Measurements from ENCODE around the gene CBLN1. TPM values are rescaled to one million over a fixed set of nuclear protein-coding genes. Genes with fewer than 3 reads are reported as not detected.
"Not testable (repeated sequence)": the region's sequence is repeated elsewhere in the genome, so short reads cannot be mapped to it uniquely, and the experiment has no call there.

The CBLN1 gene
- polyA plus RNA-seq, 10 donors, result 0.18 to 2.2 (median 0.83) TPM; not detected in 1

GRCh38 chr16:49277766-49278566, 3.7 kb downstream of the CBLN1 start:
- no peak for DNase-seq

DNA sequence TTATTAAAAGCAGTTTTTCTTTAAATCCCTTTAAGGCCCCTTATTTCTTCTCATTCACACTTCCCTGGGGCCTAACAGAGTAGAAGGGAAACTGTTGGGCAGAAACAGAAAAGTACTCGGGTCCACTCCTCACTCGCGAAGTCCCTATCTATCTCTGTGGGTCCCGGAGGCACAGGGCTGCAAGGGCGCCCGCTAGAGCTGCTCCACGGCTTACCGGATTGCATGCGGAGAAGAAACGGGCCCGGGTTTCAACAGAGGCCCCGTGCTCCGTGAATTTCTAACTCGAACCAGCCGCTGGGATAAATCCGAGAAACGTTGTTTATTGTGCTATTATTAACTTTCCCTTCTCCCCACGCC, 4.3 kb downstream of the CBLN1 start:
- DNase-seq, result no peak

- DNase-seq, result no peak
These were observed 4.8 kb downstream of the CBLN1 start for GRCh38 chr16:49276646-49277385.

- no peak for DNase-seq
These were observed 5.8 kb downstream of the CBLN1 start for GRCh38 chr16:49275870-49276269.

DNA sequence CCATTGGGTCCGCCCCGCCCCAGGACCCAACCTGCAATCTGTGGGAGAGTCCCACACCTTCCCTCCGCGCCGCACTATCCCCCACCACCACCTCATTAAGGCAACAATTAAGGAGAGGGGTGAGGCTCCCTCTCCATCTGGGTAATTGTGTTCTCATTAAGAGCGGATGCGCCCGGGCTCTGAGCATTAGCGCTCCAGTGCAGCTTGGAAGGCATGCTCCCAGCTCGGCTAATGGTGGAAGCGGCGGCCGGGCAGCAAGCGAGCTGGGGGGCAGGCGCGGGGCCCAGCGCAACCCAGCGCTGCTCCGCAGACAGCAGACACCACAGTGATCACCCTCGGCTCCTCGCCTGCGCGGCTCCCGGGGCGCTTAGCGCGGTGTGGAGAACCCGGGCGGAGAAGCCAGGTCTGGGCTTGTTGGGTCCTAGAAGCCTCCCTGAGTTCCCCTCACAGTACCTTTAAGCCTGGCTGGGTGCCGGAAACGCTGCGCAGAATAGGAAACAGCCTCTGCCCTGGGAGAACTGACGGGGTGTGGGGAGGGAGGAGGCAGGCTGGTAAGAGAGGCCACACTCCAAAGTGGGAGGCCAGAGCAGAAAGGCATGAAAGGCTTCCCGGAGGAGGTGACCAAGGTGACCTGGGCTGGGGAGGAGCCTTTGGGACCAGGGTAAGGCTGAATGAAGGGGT, 6.4 kb downstream of the CBLN1 start:
- no peak for DNase-seq

DNA sequence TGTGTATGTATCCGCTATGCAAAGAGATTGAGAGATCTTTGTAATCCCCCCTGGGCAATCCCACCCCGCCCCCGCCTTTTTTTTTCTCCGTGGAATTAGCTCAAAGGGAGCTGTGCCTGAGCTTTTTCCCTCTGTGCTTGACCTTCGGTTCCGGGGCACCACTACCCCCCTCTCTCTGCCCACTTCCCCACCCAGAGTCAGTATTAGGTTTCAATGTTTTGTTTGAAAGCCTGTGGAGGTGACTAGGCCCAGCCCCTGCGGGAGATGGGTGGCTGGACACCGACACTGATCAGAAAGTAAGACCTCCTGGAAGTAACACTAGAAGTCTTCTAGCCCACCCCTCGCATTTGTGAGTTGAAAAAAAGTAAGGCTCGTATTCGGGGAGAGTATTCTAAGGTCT, 7.0 kb downstream of the CBLN1 start:
- DNase-seq, result no peak

- DNase-seq, result no peak
These were observed 7.9 kb downstream of the CBLN1 start for GRCh38 chr16:49273771-49274170.

GRCh38 chr16:49271363-49271762, 10.3 kb downstream of the CBLN1 start:
- DNase-seq, result no peak

- no peak for DNase-seq
These were observed 12.4 kb downstream of the CBLN1 start for GRCh38 chr16:49269201-49269600.

GRCh38 chr16:49268667-49269066, 13.0 kb downstream of the CBLN1 start:
- no peak for DNase-seq

GRCh38 chr16:49262501-49262900, 19.1 kb downstream of the CBLN1 start:
- no peak for DNase-seq

GRCh38 chr16:49261930-49262329, 19.7 kb downstream of the CBLN1 start:
- no peak for DNase-seq

DNA sequence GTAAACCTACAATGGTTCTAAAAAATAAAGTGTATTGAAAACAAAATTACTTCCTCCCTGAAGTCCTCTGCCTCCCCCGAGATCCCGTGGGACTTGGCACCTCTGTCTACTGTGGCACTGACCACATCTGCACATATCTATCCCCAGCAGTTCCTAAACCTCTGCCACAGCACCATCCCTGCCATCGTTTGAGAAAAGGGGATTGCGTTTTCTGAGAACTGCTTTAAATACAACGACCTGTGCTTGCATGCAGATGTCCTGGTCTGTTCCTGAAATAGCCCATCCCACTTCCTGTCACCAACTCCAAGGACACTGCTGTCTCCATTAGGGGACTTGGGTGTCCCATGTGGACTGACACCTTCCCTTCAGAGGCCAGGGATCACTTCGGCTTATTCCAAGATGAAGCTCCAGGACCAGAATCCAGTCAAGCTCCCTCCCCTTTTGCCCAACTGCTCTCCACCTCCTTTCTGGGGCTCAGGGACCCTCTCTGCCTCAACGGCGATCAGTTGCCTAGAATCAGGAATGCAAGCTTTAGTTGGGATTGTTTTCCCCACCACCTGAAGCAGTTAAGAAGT, 20.6 kb downstream of the CBLN1 start:
- DNase-seq, result no peak

DNA sequence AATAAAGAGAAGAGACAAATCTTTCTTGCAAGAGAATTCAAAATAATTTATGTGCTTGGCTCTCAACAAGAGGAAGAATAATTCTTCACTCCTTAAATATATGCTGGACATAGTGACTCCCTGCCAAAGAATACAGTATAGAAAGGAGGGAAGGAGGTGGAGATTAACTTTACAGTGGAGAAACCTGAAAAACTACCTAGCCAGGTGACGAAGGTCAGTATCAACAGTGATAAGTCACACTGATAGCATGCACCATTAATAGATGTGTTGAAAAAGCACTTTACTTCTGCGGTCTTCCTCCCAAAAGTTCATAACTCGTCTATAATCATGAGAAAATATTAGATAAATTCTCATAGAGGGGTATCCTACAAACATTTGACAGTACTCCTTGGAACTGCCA, 21.4 kb downstream of the CBLN1 start:
- no peak for DNase-seq

- no peak for DNase-seq
These were observed 22.3 kb downstream of the CBLN1 start for GRCh38 chr16:49259330-49259729.

- no peak for DNase-seq
These were observed 30.9 kb downstream of the CBLN1 start for GRCh38 chr16:49250689-49251088.

- no peak for DNase-seq
These were observed 33.4 kb downstream of the CBLN1 start for GRCh38 chr16:49248227-49248626.

GRCh38 chr16:49236216-49236615, 45.4 kb downstream of the CBLN1 start:
- no peak for DNase-seq

GRCh38 chr16:49228335-49228734, 53.3 kb downstream of the CBLN1 start:
- not testable (repeated sequence) for DNase-seq

All from muscle of back (tissue), 11 donors.